ENCODE results near the gene L1CAM.
"Not testable (repeated sequence)": the region's sequence is repeated elsewhere in the genome, so short reads cannot be mapped to it uniquely, and the experiment has no call there.

The L1CAM gene

GRCh38 chrX:153828723-153829548 lies 57.0 kb downstream of the L1CAM start:
- H3K27me3 Mint-ChIP-seq, result peaks cover 23% of the 10 kb centered on the region
- no peaks in the 10 kb centered on the region for H3K9me3 Mint-ChIP-seq
- peaks cover 3% of the 10 kb centered on the region for H3K4me1 Mint-ChIP-seq (ENCODE audit: low read depth)
- no peak overlapping the region for H3K27ac Mint-ChIP-seq
- H3K36me3 Mint-ChIP-seq (ENCODE audit: low read depth), result no peaks in the 10 kb centered on the region
- peak overlapping the region; percentile 45 for H3K4me3 Mint-ChIP-seq

GRCh38 chrX:153828308-153828707 lies 57.7 kb downstream of the L1CAM start:
- peaks cover 23% of the 10 kb centered on the region for H3K27me3 Mint-ChIP-seq
- no peaks in the 10 kb centered on the region for H3K36me3 Mint-ChIP-seq (ENCODE audit: low read depth)
- H3K4me3 Mint-ChIP-seq, result no peak overlapping the region
- no peak overlapping the region for H3K27ac Mint-ChIP-seq
- H3K9me3 Mint-ChIP-seq, result no peaks in the 10 kb centered on the region
- peaks cover 3% of the 10 kb centered on the region for H3K4me1 Mint-ChIP-seq (ENCODE audit: low read depth)

DNA sequence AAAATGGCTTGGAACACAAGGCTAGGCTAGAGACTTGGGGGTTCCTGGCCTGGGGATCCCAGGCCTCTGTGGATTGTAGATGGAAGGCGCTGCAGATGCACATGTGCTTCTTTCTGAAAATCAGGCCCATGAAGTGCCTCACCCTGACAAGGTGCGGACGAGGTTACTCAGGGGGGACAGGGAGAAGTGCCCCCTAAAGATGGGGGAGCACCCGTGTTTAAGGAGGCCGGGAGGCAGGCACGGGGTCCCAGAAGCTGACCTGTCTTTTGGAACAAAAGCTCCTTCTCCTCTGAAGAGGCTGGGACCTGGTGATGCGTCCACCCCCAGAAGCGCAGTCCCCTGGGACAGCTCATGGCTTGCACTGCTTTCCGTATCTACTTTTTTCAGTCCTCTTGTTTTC lies 58.1 kb downstream of the L1CAM start:
- H3K9me3 Mint-ChIP-seq, result no peaks in the 10 kb centered on the region
- peaks cover 3% of the 10 kb centered on the region for H3K4me1 Mint-ChIP-seq (ENCODE audit: low read depth)
- no peaks in the 10 kb centered on the region for H3K36me3 Mint-ChIP-seq (ENCODE audit: low read depth)
- H3K4me3 Mint-ChIP-seq, result no peak overlapping the region
- peaks cover 23% of the 10 kb centered on the region for H3K27me3 Mint-ChIP-seq
- H3K27ac Mint-ChIP-seq, result no peak overlapping the region

DNA sequence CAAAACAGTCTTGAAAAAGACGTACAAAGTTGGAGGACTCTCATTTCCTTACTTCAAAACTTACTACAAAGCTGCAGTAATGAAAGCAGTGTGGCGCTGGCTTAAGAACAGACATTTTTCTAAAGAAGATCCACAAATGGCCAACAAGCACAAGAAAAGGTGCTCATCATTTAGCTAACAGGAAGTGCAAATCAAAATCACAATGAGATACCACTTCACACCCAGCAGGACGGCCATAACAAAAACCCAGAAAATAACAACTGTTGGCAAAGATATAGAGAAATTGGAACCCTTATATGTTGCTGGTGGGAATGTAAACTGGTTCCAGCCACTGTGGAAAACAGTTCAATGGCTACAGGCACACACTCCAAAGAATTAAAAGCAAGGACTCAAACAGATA lies 59.0 kb downstream of the L1CAM start:
- H3K4me1 Mint-ChIP-seq (ENCODE audit: low read depth), result peaks cover 9% of the 10 kb centered on the region
- peaks cover 20% of the 10 kb centered on the region for H3K27me3 Mint-ChIP-seq
- H3K36me3 Mint-ChIP-seq (ENCODE audit: low read depth), result no peaks in the 10 kb centered on the region
- H3K9me3 Mint-ChIP-seq, result no peaks in the 10 kb centered on the region
- H3K4me3 Mint-ChIP-seq, result no peak overlapping the region
- no peak overlapping the region for H3K27ac Mint-ChIP-seq

DNA sequence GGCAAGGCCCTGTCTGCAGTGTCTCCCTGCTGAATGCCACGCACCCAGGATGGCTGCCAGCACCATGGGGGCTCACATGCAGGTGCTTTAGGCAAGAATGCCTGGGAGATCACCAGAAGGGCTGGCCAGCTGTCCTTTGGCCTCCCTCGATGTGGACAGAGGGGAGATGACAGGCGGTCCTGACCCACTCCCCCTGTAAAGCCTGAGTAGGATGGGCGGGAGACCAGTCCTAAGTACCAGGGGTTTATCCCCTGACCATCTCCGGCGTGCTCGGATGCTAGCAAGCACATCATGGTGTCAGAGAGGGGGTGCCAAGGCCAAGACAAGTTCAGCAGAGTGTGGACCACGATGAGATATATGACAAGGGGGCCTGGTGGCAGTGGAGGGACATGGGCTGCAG lies 60.9 kb downstream of the L1CAM start:
- H3K4me1 Mint-ChIP-seq (ENCODE audit: low read depth), result peaks cover 13% of the 10 kb centered on the region
- no peak overlapping the region for H3K27ac Mint-ChIP-seq
- H3K9me3 Mint-ChIP-seq, result no peaks in the 10 kb centered on the region
- H3K36me3 Mint-ChIP-seq (ENCODE audit: low read depth), result no peaks in the 10 kb centered on the region
- no peak overlapping the region for H3K4me3 Mint-ChIP-seq
- peaks cover 13% of the 10 kb centered on the region for H3K27me3 Mint-ChIP-seq

DNA sequence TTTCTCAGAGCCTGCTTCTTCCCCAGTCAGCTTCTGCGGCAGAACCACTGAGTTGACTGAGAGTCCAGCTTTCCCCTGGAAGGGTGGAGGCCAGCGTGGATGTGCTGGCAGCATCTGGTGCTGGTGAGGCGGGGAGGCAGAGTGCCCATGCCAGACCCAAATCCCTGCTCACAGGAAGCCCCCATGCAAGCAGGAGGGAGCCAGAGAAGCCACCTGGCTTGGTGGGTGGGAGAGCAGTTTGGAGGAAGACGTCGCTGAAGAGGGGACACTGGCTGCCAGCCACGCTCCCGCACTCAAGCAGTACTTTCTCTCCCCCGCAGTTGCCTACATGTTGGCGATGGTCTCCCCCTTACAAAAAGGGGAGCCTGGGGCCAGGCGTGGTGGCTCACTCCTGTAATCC lies 61.6 kb downstream of the L1CAM start:
- no peaks in the 10 kb centered on the region for H3K9me3 Mint-ChIP-seq
- H3K4me3 Mint-ChIP-seq, result no peak overlapping the region
- H3K27me3 Mint-ChIP-seq, result peaks cover 13% of the 10 kb centered on the region
- H3K27ac Mint-ChIP-seq, result no peak overlapping the region
- peaks cover 13% of the 10 kb centered on the region for H3K4me1 Mint-ChIP-seq (ENCODE audit: low read depth)
- H3K36me3 Mint-ChIP-seq (ENCODE audit: low read depth), result no peaks in the 10 kb centered on the region

- Mint-ChIP-seq H3K4me1 (ENCODE audit: low read depth) (peaks cover 22% of the 10 kb centered on the region), H3K27me3 (no peaks in the 10 kb centered on the region), H3K9me3 (no peaks in the 10 kb centered on the region), H3K36me3 (ENCODE audit: low read depth) (no peaks in the 10 kb centered on the region), H3K4me3 (no peak overlapping the region), H3K27ac (no peak overlapping the region)
These were observed 64.9 kb downstream of the L1CAM start for GRCh38 chrX:153821066-153821465.

GRCh38 chrX:153820601-153821000 lies 65.4 kb downstream of the L1CAM start:
- Mint-ChIP-seq H3K4me1 (ENCODE audit: low read depth) (peaks cover 22% of the 10 kb centered on the region), H3K27ac (no peak overlapping the region), H3K9me3 (no peaks in the 10 kb centered on the region), H3K4me3 (no peak overlapping the region), H3K36me3 (ENCODE audit: low read depth) (no peaks in the 10 kb centered on the region), H3K27me3 (no peaks in the 10 kb centered on the region)

DNA sequence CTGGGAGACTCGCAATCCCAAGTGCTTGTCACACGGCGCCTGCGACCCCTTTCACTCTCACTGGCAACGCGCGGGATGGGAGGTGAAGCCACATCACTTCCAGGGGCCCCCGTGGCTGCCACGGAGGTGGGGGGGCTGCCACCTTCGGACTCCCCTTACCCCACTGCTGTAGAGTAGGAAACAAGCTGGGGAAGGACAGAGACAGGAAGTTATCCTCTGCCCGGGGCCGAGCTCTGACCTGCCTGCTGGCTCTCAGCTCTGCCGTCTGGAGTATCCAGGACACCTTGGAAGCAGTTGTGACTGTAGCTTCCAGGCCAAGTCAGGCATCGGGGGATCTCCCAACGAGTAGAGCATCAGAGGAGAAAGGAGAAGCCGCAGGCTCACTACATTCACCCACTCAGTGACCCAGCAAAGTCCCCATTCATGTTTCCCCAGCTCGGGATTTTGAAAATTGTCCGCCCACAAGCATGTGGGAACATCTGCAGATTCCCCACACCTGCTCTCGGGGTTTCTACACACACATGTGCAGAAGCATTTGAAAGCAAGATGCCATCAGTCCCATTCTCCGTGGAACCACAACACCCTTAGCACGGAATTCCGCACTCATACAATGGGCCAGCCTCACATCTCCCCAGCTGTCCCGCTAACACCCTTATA lies 66.5 kb downstream of the L1CAM start:
- Mint-ChIP-seq H3K4me3 (peak overlapping the region; percentile 32), H3K4me1 (ENCODE audit: low read depth) (peaks cover 22% of the 10 kb centered on the region), H3K27me3 (no peaks in the 10 kb centered on the region), H3K27ac (no peak overlapping the region), H3K9me3 (no peaks in the 10 kb centered on the region), H3K36me3 (ENCODE audit: low read depth) (no peaks in the 10 kb centered on the region)

DNA sequence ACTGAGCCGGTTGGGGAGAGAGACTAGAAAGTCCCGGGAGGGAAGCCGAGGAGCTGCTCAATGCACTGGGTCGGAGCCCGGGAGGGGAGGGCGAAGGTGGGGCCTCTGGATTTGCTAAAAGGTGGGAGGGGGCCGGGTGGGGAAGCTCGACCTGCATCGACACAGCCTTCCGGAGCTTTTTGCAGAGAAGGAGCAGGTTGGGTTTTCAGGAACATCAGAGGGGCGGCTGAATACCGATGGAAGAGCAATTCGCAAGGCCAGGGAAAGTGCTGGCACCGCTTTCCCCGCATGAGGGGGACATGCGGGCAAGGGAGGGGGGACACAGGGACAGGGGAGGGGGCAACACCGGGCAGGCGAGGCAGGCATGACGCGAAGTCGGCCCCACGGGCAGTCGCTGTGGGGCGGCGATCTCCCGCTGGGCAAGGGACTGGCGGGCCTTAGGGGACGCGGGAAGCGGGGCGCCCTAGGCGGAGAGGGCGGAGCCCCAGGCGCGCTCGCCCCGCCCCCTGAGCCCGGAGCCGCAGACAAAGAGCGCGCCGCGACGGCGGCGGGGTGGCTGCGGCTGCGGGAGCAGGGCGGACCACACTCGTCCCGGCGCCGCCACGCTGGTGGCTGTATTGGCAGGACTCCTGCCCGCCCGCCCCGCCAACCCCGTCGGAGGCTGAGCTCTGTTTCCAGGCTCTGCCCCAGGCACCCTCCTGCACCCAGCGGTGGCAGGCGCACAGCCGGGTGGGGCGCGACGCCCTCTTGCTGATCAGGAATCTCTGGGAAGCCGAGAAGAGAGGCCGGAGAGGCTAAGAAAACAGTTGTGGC lies 67.2 kb downstream of the L1CAM start:
- Mint-ChIP-seq H3K4me3 (peak overlapping the region; percentile 32), H3K36me3 (ENCODE audit: low read depth) (no peaks in the 10 kb centered on the region), H3K9me3 (no peaks in the 10 kb centered on the region), H3K27me3 (no peaks in the 10 kb centered on the region), H3K4me1 (ENCODE audit: low read depth) (peaks cover 22% of the 10 kb centered on the region), H3K27ac (no peak overlapping the region)

DNA sequence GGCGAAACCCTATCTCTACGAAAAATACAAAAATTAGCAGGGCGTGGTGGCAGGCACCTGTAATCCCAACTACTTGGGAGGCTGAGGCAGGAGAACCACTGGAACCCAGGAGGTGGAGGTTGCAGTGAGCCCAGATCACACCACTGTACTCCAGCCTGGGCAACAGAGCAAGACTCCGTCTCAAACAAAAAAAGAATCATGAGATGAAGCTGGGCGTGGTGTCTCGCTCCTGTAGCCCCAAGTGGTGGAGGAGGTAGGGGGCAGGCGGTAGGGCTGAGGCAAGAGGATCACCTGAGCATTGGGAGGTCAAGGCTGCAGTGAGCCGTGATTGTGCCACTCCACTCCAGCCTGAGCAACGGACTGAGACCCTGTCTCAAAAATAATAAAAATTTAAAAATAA lies 67.9 kb downstream of the L1CAM start:
- peaks cover 22% of the 10 kb centered on the region for H3K4me1 Mint-ChIP-seq (ENCODE audit: low read depth)
- not testable (repeated sequence) for H3K36me3 Mint-ChIP-seq (ENCODE audit: low read depth); H3K27me3 Mint-ChIP-seq; H3K9me3 Mint-ChIP-seq; H3K4me3 Mint-ChIP-seq; H3K27ac Mint-ChIP-seq

- H3K27ac Mint-ChIP-seq, result no peak overlapping the region
These were observed 68.9 kb downstream of the L1CAM start for GRCh38 chrX:153816831-153817690.

DNA sequence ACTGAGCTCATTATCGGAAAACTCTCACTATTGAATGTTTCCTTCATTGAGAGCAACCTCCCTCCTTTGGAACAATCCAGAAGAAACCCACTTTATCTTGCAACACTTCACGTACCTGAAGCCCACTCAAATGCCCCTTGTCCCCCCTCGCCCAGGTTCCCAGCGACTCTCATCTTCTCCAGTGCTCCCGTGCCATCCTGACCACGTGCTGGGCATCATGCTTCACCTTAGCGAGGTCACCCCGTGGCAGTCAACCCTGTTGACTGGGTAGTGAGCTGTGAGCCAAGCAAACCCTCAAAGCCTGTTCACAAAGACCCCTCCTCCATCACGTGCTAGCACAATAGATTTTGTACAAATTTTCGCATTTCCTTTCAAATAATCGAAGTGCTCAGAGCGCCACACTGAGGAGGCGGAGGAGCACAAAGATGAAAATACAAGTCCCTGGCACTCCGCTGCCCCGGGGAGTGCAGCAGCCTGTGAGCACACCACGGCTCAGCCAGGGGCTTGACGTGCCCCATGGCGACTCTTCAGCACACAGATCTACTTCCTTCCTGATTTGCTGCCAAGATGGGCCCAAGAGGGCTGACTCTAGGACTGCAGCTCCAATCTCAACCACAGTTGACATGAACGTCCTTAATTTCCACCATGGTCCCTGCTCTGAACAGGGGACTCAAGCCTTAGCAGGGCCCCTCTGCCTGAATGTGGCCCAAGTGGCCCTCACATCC lies 71.2 kb downstream of the L1CAM start:
- Mint-ChIP-seq H3K4me3 (no peak overlapping the region), H3K27me3 (peaks cover 4% of the 10 kb centered on the region), H3K27ac (no peak overlapping the region)

More at GRCh38 chrX:153816831-153817690, 68.9 kb downstream of the L1CAM start:
- peaks cover 16% of the 10 kb centered on the region for H3K4me1 Mint-ChIP-seq (ENCODE audit: low read depth)
- no peaks in the 10 kb centered on the region for H3K9me3 Mint-ChIP-seq
- no peak overlapping the region for H3K4me3 Mint-ChIP-seq
- H3K36me3 Mint-ChIP-seq (ENCODE audit: low read depth), result no peaks in the 10 kb centered on the region
- peaks cover 4% of the 10 kb centered on the region for H3K27me3 Mint-ChIP-seq

GRCh38 chrX:153813161-153813560 lies 72.8 kb downstream of the L1CAM start:
- Mint-ChIP-seq H3K9me3 (no peaks in the 10 kb centered on the region), H3K27ac (no peak overlapping the region), H3K4me1 (ENCODE audit: low read depth) (peaks cover 12% of the 10 kb centered on the region), H3K27me3 (peaks cover 4% of the 10 kb centered on the region), H3K36me3 (ENCODE audit: low read depth) (no peaks in the 10 kb centered on the region), H3K4me3 (no peak overlapping the region)

More for the DNA sequence above, 71.2 kb downstream of the L1CAM start:
- H3K36me3 Mint-ChIP-seq (ENCODE audit: low read depth), result no peaks in the 10 kb centered on the region
- H3K4me1 Mint-ChIP-seq (ENCODE audit: low read depth), result peaks cover 12% of the 10 kb centered on the region
- H3K9me3 Mint-ChIP-seq, result no peaks in the 10 kb centered on the region

All from stimulated activated naive CD8-positive, alpha-beta T cell treated with anti-CD3 and anti-CD28 coated beads, Interleukin-15, Interleukin-2, amounts not matched to agents 100 ng/mL and 50 ng/mL, for 24 hours (primary cell).